ENCODE measurements around the gene NCMAP. TPM values are rescaled to one million over a fixed set of nuclear protein-coding genes. Genes with fewer than 3 reads are reported as not detected.
"Not testable (repeated sequence)": the region's sequence is repeated elsewhere in the genome, so short reads cannot be mapped to it uniquely, and the experiment has no call there.

Gene NCMAP
- total and polyA plus RNA-seq, 2 of the 8 experiments (the other 6 are each of a cell fraction or from before 2014, with no cell fraction given): 0.21 to 0.39 TPM

DNA sequence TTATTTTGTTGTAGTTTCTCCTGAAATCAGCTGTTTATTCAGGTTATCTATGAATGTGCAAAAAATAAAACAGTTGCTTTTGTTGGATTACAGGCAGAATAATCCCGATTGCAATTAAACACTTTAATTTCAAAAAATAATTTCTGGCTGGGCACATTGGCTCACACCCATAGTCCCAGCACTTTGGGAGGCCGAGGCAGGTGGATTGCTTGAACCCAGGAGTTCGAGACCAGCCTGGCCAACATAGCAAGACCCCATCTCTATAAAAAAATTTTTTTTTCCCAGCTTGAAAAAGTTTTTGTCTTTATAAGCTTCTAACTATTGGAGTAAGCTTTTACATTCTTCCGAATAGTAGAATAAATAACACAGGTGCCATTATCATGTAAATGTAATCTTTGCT is 38.0 kb upstream of the NCMAP start (continued):
- TF ChIP-seq, protein P1, sequence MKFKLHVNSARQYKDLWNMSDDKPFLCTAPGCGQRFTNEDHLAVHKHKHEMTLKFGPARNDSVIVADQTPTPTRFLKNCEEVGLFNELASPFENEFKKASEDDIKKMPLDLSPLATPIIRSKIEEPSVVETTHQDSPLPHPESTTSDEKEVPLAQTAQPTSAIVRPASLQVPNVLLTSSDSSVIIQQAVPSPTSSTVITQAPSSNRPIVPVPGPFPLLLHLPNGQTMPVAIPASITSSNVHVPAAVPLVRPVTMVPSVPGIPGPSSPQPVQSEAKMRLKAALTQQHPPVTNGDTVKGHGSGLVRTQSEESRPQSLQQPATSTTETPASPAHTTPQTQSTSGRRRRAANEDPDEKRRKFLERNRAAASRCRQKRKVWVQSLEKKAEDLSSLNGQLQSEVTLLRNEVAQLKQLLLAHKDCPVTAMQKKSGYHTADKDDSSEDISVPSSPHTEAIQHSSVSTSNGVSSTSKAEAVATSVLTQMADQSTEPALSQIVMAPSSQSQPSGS (IDR thresholded peaks at IDR 0.05; ENCODE audit: low read length): no peak
- TF ChIP-seq TBP (IDR thresholded peaks at IDR 0.05; ENCODE audit: low read depth, low read length) (no peak), TCF12 (IDR thresholded peaks at IDR 0.05; ENCODE audit: low read depth, low read length) (no peak)

DNA sequence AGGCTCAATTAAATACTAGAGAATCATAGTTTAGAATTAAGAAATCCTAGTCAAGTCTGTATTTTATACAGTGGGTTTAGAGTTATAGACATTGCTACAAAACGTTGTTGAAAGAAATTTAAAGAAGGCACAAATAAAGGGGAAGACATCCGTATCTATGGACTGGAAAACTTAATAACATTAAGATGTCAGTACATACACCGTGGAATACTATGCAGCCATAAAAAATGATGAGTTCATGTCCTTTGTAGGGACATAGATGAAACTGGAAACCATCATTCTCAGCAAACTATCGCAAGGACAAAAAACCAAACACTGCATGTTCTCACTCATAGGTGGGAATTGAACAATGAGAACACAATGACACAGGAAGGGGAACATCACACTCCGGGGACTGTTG is 35.6 kb upstream of the NCMAP start:
- H3K4me3 ChIP-seq (ENCODE audit: extremely low read depth in 1 of 4, insufficient read depth in 2 of 4, low read depth in 3 of 4, low read length in 4 of 4); H3K4me1 ChIP-seq (replicated peaks in 1 of 4; ENCODE audit: control insufficient read depth in 3 of 4, insufficient read depth in 4 of 4, low read length in 3 of 4); H3K27me3 ChIP-seq (replicated peaks in 1 of 4; ENCODE audit: control insufficient read depth in 3 of 4, extremely low read depth in 1 of 4, insufficient read depth in 3 of 4, low read length in 3 of 4); H2BK120ac ChIP-seq (replicated peaks; ENCODE audit: low read depth, low read length); H3K14ac ChIP-seq (ENCODE audit: insufficient read length); H3K9ac ChIP-seq (replicated peaks in 1 of 4; ENCODE audit: extremely low read depth in 1 of 4, low read depth in 3 of 4, low read length in 3 of 4); CTCF ChIA-PET (ENCODE audit: partially characterized antibody); H3K56ac ChIP-seq (replicated peaks; ENCODE audit: insufficient read length, low read depth, low read length); H2BK12ac ChIP-seq (ENCODE audit: low read depth, low read length); H3K4ac ChIP-seq (replicated peaks; ENCODE audit: insufficient read length, low read depth, low read length); H3K79me2 ChIP-seq (ENCODE audit: control insufficient read depth in 1 of 2, insufficient read depth in 2 of 2, low read length in 2 of 2); H2AK5ac ChIP-seq (ENCODE audit: low read depth, low read length); H2AFZ ChIP-seq (ENCODE audit: low read length); H3K79me1 ChIP-seq (ENCODE audit: low read depth, low read length); H4K5ac ChIP-seq (ENCODE audit: insufficient read length, low read depth, low read length); H3K9me3 ChIP-seq (ENCODE audit: insufficient read depth in 2 of 2, low read depth in 1 of 2, low read length in 1 of 2); H3K23ac ChIP-seq (ENCODE audit: insufficient read length); H3K27ac ChIP-seq (ENCODE audit: low read depth, low read length); H4K91ac ChIP-seq (replicated peaks; ENCODE audit: insufficient read length, low read length); H3K4me2 ChIP-seq (ENCODE audit: insufficient read depth in 1 of 2, low read depth in 2 of 2, low read length in 2 of 2); H2BK15ac ChIP-seq (ENCODE audit: low read length); H3K36me3 ChIP-seq (ENCODE audit: control insufficient read depth in 2 of 4, insufficient read depth in 4 of 4, low read length in 3 of 4); FAIRE-seq; DNase-seq (ENCODE audit: low read depth in 1 of 2, low spot score in 2 of 2); H3K18ac ChIP-seq (ENCODE audit: extremely low read depth, low read length); H3K23me2 ChIP-seq (ENCODE audit: low read depth, low read length); H2BK20ac ChIP-seq (ENCODE audit: low read length); H2BK5ac ChIP-seq (ENCODE audit: low read depth, low read length); POLR2A ChIA-PET (ENCODE audit: partially characterized antibody); H4K8ac ChIP-seq (ENCODE audit: extremely low read depth, insufficient read depth, low read length); H4K20me1 ChIP-seq (replicated peaks in 1 of 2; ENCODE audit: control insufficient read depth in 1 of 2, insufficient read depth in 2 of 2, low read length in 2 of 2): not testable (repeated sequence)
- WGBS, 2 experiments (ENCODE audit: extremely low coverage in 1 of 2, insufficient coverage in 1 of 2, insufficient read length in 1 of 2, insufficient replicate concordance in 2 of 2, low coverage in 1 of 2, low lambda C conversion rate in 2 of 2, missing lambda C conversion rate in 1 of 2): 92% methylated on average over 5 of the region's 5 CpGs; no CpG with 5 or more reads in 1 of the 2 experiments

Measured in H1 (cell line).